Keratinocyte (primary cell): ENCODE data around the gene THSD7B. TPM values are rescaled to one million over a fixed set of nuclear protein-coding genes. Genes with fewer than 3 reads are reported as not detected.

Source experiments
- DNase-seq: peaks from one replicate; pipeline ENCODE4 v3.0.0-alpha.2; 2011; ENCODE audit warnings: low read depth, missing footprints, low spot score
- FAIRE-seq: peaks from 2 replicates; lab custom pipeline; 2011; peaks lifted over from hg19 to GRCh38; lab: Jason Lieb, UNC
- H2AFZ ChIP-seq: 2 replicates; pipeline ENCODE4 v1.6.0; 2012; ENCODE audit warnings: low read length, control low read depth, inconsistent platforms; ENCODE audit not compliant: control insufficient read depth
- H3K27ac ChIP-seq: 2 replicates; pipeline ENCODE4 v1.5.1; 2011; ENCODE audit warnings: low read length; ENCODE audit not compliant: control insufficient read depth, insufficient read depth
- H3K27me3 ChIP-seq: 3 replicates; pipeline ENCODE4 v1.6.0; 2011; ENCODE audit warnings: low read length; ENCODE audit not compliant: control insufficient read depth, insufficient read depth; ENCODE audit errors: extremely low read depth
- H3K36me3 ChIP-seq, 2 experiments: 2 replicates in 1 of 2; 3 replicates in 1 of 2; pipeline ENCODE4 v1.5.1; 2011; ENCODE audit warnings: low read length in 2 of 2, mild to moderate bottlenecking in 1 of 2; ENCODE audit not compliant: control insufficient read depth in 2 of 2, insufficient read depth in 2 of 2; ENCODE audit errors: extremely low read depth in 1 of 2
- H3K4me1 ChIP-seq: 3 replicates; pipeline ENCODE4 v1.5.1; 2011; ENCODE audit warnings: low read length; ENCODE audit not compliant: control insufficient read depth, insufficient read depth; ENCODE audit errors: extremely low read depth
- H3K4me2 ChIP-seq: 3 replicates; pipeline ENCODE4 v1.6.0; 2011; ENCODE audit warnings: low read depth, low read length; ENCODE audit not compliant: control insufficient read depth, insufficient read depth; ENCODE audit errors: extremely low read depth
- H3K4me3 ChIP-seq, 3 experiments: fragments of 200-600 bp in 1 of 3; sonication (generic) in 1 of 3; 2 replicates in 2 of 3; 3 replicates in 1 of 3; pipeline ENCODE4 v1.5.1; 2011 to 2016; ENCODE audit warnings: low read length in 3 of 3, mild to moderate bottlenecking in 3 of 3, control low read depth in 2 of 3, inconsistent platforms in 1 of 3, low read depth in 1 of 3, mixed read lengths in 1 of 3, mixed run types in 1 of 3, moderate library complexity in 1 of 3; ENCODE audit not compliant: control insufficient read depth in 2 of 3, insufficient read depth in 2 of 3; ENCODE audit errors: extremely low read depth in 1 of 3
- H3K79me2 ChIP-seq: 2 replicates; pipeline ENCODE4 v1.6.0; 2012; ENCODE audit warnings: low read length; ENCODE audit not compliant: control insufficient read depth, insufficient read depth
- H3K9ac ChIP-seq: 3 replicates; pipeline ENCODE4 v1.6.0; 2011; ENCODE audit warnings: low read length; ENCODE audit not compliant: control insufficient read depth, insufficient read depth; ENCODE audit errors: extremely low read depth
- H3K9me1 ChIP-seq: 3 replicates; pipeline ENCODE4 v1.6.0; 2011; ENCODE audit warnings: low read length; ENCODE audit not compliant: control insufficient read depth, insufficient read depth; ENCODE audit errors: extremely low read depth
- H3K9me3 ChIP-seq: 2 replicates; pipeline ENCODE4 v1.5.1; 2012; ENCODE audit warnings: low read depth, low read length; ENCODE audit not compliant: control insufficient read depth
- H4K20me1 ChIP-seq: 3 replicates; pipeline ENCODE4 v1.6.0; 2011; ENCODE audit warnings: low read length; ENCODE audit not compliant: control insufficient read depth, insufficient read depth; ENCODE audit errors: extremely low read depth
- CTCF ChIP-seq, 3 experiments: IDR thresholded peaks in 1 of 3; conservative IDR thresholded peaks in 1 of 3; optimal IDR thresholded peaks in 1 of 3; 2 replicates in 2 of 3; 3 replicates in 1 of 3; pipeline versions ENCODE3 to v1.5.1; 2011; ENCODE audit warnings: low read length in 3 of 3, mild to moderate bottlenecking in 3 of 3, moderate library complexity in 2 of 3, control low read depth in 1 of 3, inconsistent platforms in 1 of 3; ENCODE audit not compliant: insufficient read depth in 2 of 3; ENCODE audit errors: extremely low read depth in 1 of 3
- EZH2 ChIP-seq: IDR thresholded peaks from one replicate; pipeline ENCODE4 v1.6.1; 2012; ENCODE audit warnings: inconsistent platforms, mild to moderate bottlenecking, low read length, moderate library complexity
- dilution Hi-C: fragments of 300-500 bp; cut with MboI; formaldehyde crosslinking; loops from one replicate; pipeline ENCODE4 v1.7.0; 2020; ENCODE audit warnings: low sequenced_read_pairs; ENCODE audit not compliant: extremely low pct_ligation_motif_present
- polyA plus RNA-seq, 5 experiments: library from polyadenylated mRNA; depleted of rRNA in 3 of 5; stranded (reverse) in 3 of 5; stranded (forward) in 1 of 5; unstranded in 1 of 5; fragments of >200 nt; gene quantifications; 1 replicate in 1 of 5; 2 replicates in 3 of 5; 3 replicates in 1 of 5; pipeline versions ENCODE4 v1.2.1 to v1.2.3, GENCODE V29; 2011 to 2012; ENCODE audit warnings: missing spikeins in 2 of 5, low read depth in 1 of 5, low replicate concordance in 1 of 5

The THSD7B gene
- polyA plus RNA-seq, 1 donor (not counting 4 experiments of a cell fraction or from before 2014, with no cell fraction given) = 0.04 TPM

DNA sequence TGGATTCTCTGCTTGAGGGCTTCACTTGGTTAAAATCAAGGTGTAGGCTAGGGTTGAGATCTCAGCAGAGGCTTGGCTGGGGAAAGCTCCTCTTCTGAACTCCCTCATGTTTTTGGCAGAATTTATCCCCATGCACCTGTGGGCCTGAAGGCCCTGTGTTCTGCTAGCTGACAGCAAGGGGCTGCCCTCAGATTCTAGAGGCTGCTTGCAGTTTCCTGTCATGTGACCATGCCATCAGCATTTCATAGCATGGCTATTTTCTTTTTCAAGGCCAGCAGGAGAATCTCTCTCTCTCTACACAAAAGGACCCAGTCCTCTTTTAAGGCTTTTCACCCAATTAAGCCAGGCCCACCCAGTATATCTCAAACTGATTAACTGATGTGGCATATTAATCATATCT, 684.1 kb downstream of the THSD7B start:
- no peaks in the 10 kb centered on the region for H3K9me3 ChIP-seq
- no peaks in the 10 kb centered on the region for H3K4me1 ChIP-seq
- FAIRE-seq = no peak
- no peaks in the 10 kb centered on the region for H3K79me2 ChIP-seq
- H3K9ac ChIP-seq = no peak overlapping the region
- DNase-seq = no peak
- no peak overlapping the region for H2AFZ ChIP-seq
- no peaks in the 10 kb centered on the region for H3K36me3 ChIP-seq
- H3K4me3 ChIP-seq = no peak overlapping the region
- TF ChIP-seq EZH2 (no peak), CTCF (optimal IDR thresholded peaks at IDR 0.05 in 1 of 3, IDR thresholded peaks at IDR 0.05 in 1 of 3, conservative IDR thresholded peaks at IDR 0.05 in 1 of 3; ENCODE audit: extremely low read depth in 1 of 3, insufficient read depth in 2 of 3, low read length in 3 of 3) (no peak)
- no peak overlapping the region for H3K27ac ChIP-seq
- no peaks in the 10 kb centered on the region for H3K9me1 ChIP-seq
- no peaks in the 10 kb centered on the region for H3K27me3 ChIP-seq
- no peaks in the 10 kb centered on the region for H4K20me1 ChIP-seq
- dilution Hi-C loops = no loop called here
- no peak overlapping the region for H3K4me2 ChIP-seq

DNA sequence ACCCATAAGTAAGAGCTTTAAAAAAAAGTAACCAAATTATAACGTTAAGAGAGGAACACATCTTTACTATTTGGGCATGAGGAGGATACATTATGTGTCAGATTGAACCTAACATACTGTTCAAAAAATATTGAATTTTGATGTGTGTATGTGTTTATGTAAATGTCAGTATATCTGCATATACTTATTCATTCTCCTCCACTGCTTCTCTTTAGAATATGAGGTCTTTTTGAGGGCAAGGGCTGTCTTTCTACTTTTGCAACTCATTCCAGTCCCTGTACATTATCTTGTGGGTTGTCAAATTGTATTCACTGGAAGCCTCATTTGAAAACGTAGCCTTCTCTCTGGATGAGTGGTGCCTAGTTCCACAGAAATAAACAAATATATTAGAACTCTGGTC, 689.5 kb downstream of the THSD7B start:
- TF ChIP-seq CTCF (optimal IDR thresholded peaks at IDR 0.05 in 1 of 3, IDR thresholded peaks at IDR 0.05 in 1 of 3, conservative IDR thresholded peaks at IDR 0.05 in 1 of 3; ENCODE audit: extremely low read depth in 1 of 3, insufficient read depth in 2 of 3, low read length in 3 of 3) (no peak), EZH2 (no peak)
- Histone ChIP-seq H3K79me2 (no peaks in the 10 kb centered on the region), H3K4me1 (no peaks in the 10 kb centered on the region), H3K27ac (no peak overlapping the region), H4K20me1 (no peaks in the 10 kb centered on the region), H3K9ac (no peak overlapping the region), H3K9me3 (no peaks in the 10 kb centered on the region), H3K4me3 (no peak overlapping the region), H3K9me1 (no peaks in the 10 kb centered on the region), H3K36me3 (no peaks in the 10 kb centered on the region), H2AFZ (no peak overlapping the region), H3K27me3 (no peaks in the 10 kb centered on the region), H3K4me2 (no peak overlapping the region)
- dilution Hi-C loops = no loop called here
- FAIRE-seq (no peak), DNase-seq (no peak)
